ENCODE results near the gene MSL3B.
A peak's percentile ranks its signal among the peaks of the same experiment; 100 is the strongest.
"Not testable (repeated sequence)": the region's sequence is repeated elsewhere in the genome, so short reads cannot be mapped to it uniquely, and the experiment has no call there.

MSL3B gene

DNA sequence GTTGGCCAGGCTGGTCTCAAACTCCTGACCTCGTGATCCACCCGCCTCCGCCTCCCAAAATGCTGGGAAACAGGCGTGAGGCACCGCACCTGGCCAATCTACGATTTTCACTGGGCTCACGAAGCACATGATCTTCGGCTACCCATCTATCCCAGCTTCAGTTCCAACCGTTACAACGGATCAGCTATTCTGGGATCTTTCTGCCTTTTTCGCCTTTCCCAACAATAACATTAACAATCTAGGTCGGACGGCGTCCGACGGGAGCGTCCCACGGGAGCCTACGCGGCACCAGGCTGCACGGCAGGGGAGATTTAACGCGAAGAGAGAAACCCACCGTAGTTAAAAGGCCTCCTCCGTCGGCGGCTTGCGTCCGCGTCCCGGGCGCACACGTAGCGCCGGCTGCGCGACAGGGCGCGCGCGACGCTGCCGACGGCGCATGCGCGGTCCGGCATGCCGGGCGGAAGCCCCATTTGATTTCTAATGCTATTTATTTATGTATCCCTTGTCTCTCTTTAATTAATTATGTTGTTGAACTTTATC, at the start of gene MSL3B:
TSS of gene MSL3B (minus strand) at position 394 of the 540 bp plus-strand sequence.
- no peak for DNase-seq

DNA sequence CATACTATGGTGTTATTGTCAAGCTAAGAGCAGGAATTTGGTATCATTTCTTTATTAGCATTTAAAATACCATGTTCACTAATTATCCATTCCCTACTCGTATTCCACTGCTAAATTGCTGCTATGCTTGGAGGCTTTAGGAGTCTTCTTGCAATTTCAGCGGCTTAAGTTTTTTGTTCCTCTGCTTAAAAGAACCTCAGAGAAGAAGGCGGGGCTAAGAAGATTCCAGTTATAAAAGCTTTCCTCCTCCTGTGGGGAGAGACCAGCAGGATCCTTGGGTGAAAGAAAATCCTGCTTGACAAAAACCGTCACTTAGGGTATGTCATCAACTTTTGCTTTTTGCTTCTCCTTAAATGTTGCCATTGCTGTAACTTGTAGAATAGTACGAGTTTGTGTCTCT, 48.9 kb upstream of the MSL3B start, which contains the start of gene TRPM8:
TSS of gene TRPM8 (plus strand) at position 258 of the 400 bp plus-strand sequence. CDS start 9,165 bp downstream, outside the sequence.
- no peak for DNase-seq

DNA sequence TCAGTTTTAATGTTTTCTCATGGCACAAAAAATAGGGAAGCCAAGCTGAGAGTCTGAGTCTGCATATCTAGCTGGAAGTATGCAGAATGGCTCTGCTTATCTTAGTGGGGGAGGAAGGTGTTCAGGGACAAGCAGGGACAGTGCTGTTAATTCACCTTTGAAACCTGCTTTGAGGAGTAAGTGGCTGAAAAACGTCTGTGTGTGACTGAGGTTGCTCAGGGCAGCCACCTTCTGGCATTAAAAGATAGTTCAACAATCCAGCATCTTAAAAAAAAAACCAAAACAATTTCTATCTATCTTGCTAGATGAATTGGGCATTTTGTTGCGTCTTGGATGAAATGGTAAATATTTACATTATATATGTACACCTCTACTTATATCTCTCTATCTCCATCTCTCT, 46.9 kb upstream of the MSL3B start:
- DNase-seq = no peak

DNA sequence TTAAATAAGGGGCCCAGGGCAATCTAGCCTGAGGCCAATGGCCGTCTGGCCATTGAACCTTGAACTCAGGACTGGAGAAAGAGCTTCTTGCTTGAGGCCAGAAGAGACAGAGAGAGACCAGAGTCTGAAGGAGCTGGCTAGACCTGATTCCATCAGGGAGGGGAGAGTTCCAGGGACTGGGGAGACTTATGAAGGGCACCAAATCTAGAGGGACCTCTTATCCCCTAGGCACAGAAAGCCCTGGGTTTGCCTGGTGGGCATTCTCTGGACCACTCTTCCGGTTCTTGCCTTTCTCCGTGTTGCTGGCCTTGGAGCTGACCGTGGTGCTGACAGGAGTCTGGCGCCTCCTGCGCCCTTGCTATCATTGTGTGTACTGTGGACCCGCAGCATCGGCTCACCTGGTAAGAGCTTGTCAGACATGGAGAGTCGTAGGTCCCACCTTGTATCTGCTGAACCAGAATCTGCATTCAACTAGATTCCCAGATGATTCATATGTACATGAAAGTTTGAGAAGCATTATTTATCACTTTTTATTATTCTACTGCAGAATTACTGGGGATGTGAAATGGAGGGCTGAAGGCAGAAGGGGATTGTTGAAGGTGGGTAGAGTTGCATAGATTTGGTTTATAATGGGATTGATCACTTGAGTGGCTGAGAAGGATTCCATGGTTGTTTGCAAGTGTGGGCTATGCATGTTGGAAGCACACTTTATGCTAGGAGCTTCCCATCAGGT, 44.7 kb upstream of the MSL3B start:
- no peak for DNase-seq

DNA sequence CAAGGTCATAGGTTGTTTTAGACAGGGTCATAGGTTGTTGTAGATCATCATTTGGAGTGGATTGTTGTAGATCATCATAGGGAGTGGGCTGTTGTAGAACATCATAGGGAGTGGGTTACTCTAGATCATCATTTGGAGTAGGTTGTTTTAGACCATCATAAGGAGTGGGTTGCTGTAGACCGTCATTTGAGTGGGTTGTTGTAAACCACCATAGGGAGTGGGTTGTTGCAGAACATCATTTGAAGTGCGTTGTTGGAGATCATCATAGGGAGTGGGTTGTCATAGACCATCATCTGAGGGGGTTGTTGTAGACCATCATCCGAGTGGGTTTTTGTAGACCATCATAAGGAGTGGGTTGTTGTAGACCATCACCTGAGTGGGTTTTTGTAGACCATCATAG, 39.4 kb upstream of the MSL3B start:
- no peak for DNase-seq

DNA sequence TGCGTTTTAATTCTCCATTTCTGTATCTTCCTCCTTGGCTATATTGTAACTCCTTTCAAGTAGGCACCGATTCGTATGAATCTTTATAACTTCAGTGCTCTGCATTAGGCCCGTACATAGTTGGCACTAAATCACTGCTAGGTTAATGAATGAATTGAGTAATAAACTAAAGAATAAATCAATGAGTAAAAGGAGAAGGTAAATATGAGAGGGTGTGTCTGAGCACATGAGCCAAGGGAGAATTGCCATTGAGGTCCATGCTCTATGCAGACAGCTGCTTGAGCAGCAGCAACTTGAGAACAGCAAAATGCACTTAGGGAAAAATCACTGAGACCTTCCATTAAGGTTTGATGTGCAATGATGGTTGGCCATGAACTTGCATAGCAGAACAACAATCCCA, 37.8 kb upstream of the MSL3B start:
- no peak for DNase-seq

DNA sequence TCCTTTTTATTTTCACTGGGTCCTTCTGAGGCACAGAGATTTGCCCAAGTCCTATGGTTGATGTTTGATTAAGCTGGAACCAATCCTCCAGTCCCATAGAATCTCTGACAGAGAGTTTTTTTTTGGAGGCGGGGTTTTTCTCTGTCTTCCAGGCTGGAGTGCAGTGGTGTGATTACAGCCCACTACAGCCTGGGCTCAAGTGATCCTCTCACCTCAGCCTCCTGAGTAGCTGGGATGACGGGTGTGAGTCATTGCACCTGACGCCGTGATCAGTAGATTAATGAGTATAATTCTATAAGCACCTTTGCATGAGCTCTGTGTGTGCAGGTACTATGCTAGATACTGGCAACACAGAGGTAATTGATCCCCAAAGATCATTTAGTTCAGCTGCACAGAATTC, 33.7 kb upstream of the MSL3B start:
- DNase-seq = no peak

DNA sequence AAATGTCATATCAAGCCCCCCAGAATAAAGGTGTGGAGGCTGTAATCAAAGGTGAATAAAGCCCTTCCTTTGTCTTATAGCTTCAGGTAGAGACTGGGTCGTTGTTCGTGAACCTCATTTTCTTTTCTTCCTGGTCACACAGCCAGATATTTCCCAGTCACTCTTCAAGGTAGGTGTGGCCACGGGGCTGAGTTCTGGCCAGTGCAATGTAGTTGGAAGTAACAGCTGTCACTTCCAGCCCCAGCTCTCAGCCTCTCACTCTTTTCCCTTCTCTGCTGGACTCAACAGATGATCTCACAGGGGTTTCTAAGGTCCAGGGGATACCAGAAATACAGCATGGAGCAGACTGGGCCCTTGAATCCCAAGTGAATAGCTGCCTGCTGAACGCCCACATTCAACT, 33.2 kb upstream of the MSL3B start:
- DNase-seq = no peak

DNA sequence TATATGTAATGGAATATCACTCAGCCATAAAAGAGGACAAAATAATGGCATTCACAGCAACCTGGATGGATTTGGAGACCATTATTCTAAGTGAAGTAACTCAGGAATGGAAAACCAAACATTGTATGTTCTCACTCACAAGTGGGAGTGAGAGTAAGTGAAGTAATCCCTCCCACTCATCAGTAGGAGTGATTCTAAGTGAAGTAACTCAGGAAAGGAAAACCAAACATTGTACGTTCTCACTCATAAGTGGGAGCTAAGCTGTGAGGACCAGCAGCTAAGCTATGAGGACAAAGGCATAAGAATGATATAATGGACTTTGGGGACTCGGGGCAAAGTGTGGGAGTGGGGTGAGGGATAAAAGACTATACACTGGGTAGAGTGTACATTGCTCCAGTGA, 28.1 kb upstream of the MSL3B start:
- DNase-seq = not testable (repeated sequence)

DNA sequence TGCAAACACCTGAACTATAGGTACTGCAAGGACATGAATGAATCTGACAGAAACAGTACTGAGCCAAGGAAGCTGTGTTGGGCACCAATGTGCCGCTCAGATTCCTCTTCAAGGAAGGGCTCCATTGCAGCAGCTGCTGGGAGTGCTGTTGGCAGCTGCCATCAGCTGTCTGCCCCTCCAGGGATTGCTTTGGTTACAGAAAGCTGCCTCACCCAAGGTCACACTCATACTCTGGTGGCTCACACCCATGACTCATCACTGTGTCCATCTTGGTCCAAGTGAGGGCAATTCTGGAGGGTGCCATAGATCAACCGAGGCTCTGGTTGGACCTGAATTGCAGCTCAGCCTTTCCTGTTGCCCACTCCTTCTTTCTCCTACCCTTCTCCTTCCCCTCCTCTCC, 24.6 kb upstream of the MSL3B start:
- DNase-seq = no peak

DNA sequence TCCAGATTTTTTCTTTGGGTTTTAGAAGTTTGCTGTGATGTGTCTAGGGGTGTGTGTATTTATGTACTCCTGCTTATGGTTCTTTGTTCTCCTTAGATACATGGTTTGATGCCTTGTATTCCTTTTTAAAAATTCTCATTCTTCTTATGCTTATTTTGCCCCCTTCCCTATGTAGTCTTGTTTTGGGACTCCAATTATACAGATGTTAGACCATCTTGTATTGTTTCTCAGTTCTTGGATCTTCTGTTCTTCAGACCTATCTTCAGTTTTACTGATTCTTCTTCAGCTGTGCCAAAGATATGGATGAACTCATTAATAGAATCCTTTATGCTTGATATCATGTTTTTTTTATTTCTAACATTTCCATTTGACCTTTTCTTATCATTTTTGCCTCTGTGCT, 14.2 kb upstream of the MSL3B start:
- DNase-seq = no peak

DNA sequence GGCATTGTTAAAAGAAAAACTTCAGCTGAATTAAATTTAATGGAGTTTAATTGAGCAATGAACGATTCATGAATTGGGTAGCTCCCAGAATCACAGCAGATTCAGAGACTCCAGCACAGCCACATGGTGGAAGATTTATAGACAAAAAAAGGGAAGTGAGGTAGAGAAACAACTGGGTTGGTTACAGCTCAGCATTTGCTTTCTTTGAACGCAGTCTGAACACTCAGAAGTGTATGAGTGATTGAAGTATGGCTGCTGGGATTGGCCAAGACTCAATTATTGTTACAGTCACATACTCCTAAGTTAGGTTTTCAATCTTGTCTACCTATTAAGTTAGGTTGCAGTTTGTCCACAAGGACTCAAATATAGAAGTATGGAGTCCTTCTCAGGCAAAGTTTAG, 3.9 kb upstream of the MSL3B start:
- not testable (repeated sequence) for DNase-seq

DNA sequence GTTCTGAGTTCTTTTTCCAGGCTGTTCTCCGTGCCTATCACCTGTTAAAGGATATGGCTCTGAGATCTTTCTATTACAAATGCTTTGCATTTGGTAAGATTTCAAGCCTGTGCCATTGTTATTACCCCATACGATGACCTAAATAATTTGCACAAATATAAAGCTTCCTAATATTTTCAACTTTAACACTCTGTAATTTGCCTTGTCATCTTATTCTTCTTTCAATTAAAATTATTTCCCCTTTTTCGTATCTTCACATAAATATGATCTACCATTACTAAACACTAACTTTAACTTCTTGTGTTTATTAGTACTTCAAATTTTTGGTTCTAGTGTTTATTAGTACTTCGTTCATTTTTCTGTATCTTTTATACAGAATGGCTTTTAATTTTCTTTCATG, 3.2 kb upstream of the MSL3B start:
- no peak for DNase-seq

DNA sequence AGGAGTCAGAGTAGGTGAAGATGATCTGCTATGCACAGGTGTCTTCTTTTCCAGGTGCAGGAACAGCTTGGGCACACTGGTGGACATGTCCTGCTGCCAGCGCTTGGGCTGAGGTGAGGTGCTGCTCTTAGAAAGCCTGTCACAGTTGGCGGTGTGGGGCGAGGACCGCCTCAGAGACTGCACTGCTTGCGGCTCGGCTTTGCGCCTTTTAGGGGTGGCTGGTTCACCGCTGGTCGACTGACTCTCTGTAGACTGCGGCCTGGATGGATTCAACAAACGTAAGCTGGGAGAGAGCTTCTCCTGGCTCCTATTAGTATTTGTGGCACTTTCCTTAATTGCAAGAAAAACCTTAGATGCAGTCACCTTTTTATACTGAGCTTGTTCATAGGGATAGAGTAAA, 1.7 kb downstream of the MSL3B start:
- no peak for DNase-seq

DNA sequence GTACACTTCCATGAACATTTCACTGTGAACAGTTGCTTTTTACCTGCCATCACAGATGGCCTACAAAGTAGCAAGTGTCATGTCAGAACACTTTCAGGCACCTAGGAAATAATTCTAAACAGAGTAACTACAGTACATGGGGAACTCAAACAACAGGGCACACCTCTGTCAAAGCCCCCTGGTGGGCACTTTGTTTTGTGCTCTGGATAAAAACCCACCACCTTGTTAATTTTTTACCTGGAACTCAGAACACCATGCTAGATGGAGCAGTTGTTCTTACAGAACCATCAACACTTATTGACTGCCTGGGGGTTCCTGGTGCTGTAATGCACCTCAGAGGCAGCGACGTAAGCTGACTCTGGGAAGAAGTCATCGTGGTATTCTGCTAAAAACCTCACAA, 2.3 kb downstream of the MSL3B start:
- DNase-seq = no peak

DNA sequence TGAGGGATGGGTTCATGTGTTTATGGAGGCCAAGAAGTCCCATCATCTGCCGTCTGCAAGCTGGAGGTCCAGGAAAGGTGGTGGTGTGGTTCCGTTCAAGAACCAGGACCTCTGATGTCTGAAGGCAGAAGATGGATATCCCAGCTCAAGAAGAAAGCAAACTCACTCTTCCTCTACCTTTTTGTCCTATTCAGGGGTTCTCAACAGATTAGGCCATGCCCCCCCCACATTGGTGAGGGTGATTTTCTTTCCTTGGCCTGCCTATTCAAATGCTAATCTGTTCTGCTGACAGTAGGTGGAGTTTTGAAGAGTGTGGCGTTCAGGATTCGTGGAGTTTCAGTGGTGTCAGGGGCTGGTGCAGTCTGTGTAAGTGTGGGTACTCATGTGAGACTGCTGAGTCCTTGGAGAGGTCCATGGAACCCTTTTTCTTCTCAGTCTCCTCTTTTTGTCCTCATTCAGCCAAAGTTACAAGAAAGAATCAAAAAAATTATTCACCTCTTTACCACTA, 5.9 kb downstream of the MSL3B start:
- DNase-seq = no peak

DNA sequence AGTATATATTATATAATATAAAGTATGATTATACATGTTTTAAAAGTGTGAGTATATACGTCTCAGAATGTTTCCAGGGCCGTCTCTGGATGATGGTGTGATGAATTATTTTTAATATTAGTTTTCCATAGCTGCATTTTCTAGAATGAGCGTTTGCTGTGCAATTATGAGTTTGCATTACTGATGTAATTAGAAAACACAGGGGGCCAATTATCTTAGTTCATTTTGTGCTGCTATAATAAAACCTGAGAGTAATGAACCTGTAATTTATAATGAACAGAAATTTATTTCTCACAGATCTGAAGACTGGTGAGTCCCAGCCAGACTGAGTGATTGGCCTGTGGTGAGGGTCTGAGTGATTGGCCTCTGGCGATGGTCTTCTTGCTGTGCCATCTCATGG, 9.9 kb downstream of the MSL3B start:
- DNase-seq = no peak

DNA sequence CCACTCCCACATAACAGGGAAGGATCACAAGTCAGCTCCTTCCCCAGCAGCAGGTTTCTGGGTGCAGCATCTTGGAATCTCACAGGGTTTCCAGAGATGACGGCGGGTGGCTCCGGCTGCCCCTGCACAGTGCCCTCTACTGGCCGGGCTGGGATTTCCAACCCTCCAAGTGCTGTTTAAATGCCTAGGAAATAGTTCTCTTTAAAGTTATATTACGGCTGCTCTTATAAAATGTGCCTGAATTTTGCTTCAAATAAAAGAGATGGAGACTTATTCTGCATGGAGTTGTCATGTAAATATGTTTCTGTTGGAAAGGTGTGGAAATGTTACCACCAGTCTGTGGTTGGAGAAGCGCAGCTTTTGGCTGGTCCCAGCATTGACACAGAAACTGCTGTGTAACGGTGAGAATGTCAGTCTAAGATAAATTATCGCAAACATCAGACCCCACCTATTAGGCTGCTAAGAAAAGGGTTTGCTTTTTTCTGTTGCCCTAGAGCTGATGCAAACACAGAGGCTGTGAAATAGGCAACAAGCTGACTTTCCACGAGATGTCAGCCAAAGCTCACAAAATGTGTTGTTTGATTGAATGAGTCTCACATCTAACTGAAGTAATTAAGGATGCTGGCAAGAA, 10.6 kb downstream of the MSL3B start:
- DNase-seq = peak; percentile 43

DNA sequence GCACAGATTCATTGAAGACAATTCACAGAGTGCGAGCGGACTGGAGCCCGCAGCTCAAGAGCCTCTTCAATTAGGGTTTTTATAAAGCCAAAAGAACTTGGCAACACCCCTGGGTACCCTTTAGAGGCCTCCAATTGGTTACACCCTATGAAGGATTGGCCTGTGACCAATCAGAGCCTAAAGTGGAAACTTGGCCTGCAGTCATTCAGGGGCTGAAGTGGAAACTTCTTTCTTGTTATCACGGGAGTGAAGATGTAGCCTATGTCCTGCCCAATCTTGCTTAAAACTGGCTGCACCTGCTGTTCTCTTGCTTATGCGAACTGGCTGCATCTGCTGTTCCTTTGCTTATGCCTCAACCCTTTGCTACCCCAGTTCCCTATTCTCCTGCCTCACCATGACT, 12.0 kb downstream of the MSL3B start:
- DNase-seq = peak; percentile 60

DNA sequence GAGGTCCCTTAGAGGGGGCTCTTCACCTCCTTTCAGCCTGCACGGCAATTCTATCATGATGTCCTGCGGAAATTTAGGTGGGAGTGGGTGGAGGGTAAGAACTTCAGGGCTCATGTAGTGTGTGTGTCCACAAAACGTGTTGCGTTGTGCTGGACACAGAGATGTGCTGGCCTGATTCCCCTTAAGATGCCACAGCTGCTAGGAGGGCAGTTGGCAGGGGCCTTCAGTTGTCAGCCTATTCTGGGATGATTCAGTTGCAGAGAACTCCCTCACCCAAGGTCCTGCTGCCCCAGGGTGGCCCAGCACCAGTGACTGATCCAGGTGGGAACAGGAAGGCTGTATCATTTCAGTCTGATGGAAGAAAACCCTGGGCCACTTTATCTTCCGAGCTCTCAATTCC, 12.8 kb downstream of the MSL3B start:
- DNase-seq = no peak

DNA sequence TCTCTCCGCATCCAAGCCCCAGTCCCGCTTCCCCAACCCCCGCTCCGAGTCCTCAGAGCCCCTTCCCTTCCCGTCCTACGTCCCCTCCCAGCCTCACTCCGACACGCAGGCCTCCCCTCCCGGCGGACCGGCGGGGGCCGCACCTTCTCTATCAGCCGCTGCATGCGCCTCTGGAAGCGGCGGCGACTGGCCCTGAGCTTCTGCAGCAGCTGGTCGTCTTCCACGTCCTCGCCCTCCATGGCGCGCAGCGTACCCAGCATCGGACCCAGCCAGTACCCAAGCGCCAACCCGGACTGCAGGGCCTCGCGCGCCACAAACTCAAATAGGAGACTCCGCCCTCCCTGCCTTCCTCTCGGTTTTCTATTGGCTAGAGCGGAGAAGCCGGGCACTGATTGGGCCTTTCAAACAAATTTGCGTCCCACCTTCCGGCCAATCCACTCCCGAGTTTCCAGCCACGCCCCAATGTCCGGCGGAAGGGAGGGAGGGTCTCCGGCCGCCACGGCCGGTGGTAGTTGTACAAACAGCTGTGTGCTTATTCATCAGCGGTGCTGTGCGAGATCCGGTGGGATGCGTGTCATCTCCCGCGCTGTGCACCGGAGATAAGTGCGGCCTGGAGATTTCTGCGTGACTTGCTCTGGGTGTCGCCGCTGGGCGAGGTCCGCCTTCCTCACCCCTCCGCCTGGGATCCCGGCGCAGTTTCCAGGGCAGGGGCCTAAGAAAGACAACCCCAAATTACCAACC, 13.8 kb downstream of the MSL3B start, which contains the start of gene HJURP:
TSS of gene HJURP (minus strand) at position 295 of the 741 bp plus-strand sequence. CDS start at position 260, 35 bp downstream.
- peak; percentile 94 for DNase-seq

DNA sequence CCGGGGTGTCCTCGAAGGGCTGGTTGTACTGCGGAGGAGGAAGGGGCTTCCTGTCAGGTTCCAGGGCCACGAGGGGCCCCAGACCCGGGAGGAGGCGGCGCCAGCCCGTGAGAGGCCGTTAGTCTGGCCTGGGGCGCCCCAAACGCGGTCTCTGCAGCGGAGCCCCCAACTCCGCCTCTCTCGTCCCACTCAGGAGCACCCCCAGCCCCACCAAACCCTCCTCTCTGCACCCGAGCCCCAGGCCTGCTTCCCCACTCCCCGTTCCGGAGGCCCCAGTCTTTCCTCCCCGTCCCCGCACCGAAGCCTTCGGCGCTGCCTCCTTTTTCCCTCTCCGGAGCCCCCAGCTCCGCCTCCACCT, 14.3 kb downstream of the MSL3B start:
- no peak for DNase-seq

DNA sequence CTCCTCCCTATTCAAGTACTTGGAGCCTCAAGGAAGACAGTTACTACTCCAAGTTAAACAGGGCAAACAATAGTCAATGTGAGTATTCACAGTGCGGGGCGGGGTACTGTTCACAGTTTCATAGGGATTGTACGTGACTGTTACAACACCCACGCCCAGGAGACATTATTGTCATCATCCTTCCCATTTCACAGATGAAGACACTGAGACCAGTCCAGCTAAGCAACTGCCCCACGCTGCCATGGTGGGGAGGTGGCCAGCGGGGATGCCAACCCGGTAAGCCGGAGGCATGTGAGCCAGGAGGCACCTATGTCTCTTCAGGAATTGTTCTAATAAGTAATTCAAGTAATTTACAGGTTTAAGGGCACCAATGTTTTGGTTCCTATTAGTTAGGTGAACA, 14.8 kb downstream of the MSL3B start:
- DNase-seq = no peak

DNA sequence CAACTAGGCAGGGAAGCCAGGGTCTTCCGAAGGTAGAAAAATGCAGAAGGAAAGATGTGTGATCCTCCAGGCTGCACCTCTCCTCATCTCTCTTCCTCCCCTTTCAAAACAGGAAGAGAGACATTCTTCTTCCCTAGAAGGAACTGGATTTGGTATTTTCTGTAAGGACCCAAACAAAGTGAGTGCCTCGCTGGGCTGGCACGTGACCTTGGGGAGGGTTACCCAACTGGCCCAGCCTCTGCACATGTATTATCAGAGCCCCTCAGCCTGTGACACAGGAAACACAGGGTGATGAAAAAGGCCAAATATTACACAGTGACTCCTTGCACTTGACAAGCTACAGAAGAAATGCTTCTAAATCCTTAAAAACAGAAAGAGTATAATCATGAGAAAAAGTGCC, 16.1 kb downstream of the MSL3B start:
- no peak for DNase-seq
